Measurements from ENCODE around the gene NCAPD3. TPM values are rescaled to one million over a fixed set of nuclear protein-coding genes. Genes with fewer than 3 reads are reported as not detected.
"Not testable (repeated sequence)": the region's sequence is repeated elsewhere in the genome, so short reads cannot be mapped to it uniquely, and the experiment has no call there.

The NCAPD3 gene
- total RNA-seq, 1 donor from 2014 or later, result 12.7 TPM

- DNase-seq (ENCODE audit: low read depth in 2 of 2), result no peak
Measured at GRCh38 chr11:134228625-134229024, 4.9 kb upstream of the NCAPD3 start.

- no peak for DNase-seq (ENCODE audit: low read depth in 2 of 2)
Measured at GRCh38 chr11:134226806-134227325, 3.1 kb upstream of the NCAPD3 start.

GRCh38 chr11:134224710-134225664 lies 1.2 kb upstream of the NCAPD3 start:
- DNase-seq (ENCODE audit: low read depth in 2 of 2), result peak; percentile 25 to 68

GRCh38 chr11:134223121-134223520 lies 646 bp downstream of the NCAPD3 start:
- DNase-seq (ENCODE audit: low read depth in 2 of 2), result peak in 1 of 2 donors; percentile 4

GRCh38 chr11:134216816-134217215 lies 7.0 kb downstream of the NCAPD3 start:
- no peak for DNase-seq (ENCODE audit: low read depth in 2 of 2)

GRCh38 chr11:134215836-134216235 lies 7.9 kb downstream of the NCAPD3 start:
- DNase-seq (ENCODE audit: low read depth in 2 of 2), result no peak

- peak; percentile 42 to 54 for DNase-seq (ENCODE audit: low read depth in 2 of 2)
Measured at GRCh38 chr11:134207538-134208239, 16.1 kb downstream of the NCAPD3 start.

GRCh38 chr11:134206185-134206584 lies 17.6 kb downstream of the NCAPD3 start:
- no peak for DNase-seq (ENCODE audit: low read depth in 2 of 2)

- DNase-seq (ENCODE audit: low read depth in 2 of 2), result no peak
Measured at GRCh38 chr11:134205729-134206128, 18.0 kb downstream of the NCAPD3 start.

- DNase-seq (ENCODE audit: low read depth in 2 of 2), result no peak
Measured at GRCh38 chr11:134202661-134203060, 21.1 kb downstream of the NCAPD3 start.

GRCh38 chr11:134200688-134201087 lies 23.1 kb downstream of the NCAPD3 start:
- no peak for DNase-seq (ENCODE audit: low read depth in 2 of 2)

GRCh38 chr11:134199531-134199930 lies 24.2 kb downstream of the NCAPD3 start:
- DNase-seq (ENCODE audit: low read depth in 2 of 2), result no peak

GRCh38 chr11:134196756-134197155 lies 27.0 kb downstream of the NCAPD3 start:
- DNase-seq (ENCODE audit: low read depth in 2 of 2), result no peak

- not testable (repeated sequence) for DNase-seq (ENCODE audit: low read depth in 2 of 2)
Measured at GRCh38 chr11:134188092-134188491, 35.7 kb downstream of the NCAPD3 start.

GRCh38 chr11:134181707-134182106 lies 42.1 kb downstream of the NCAPD3 start:
- DNase-seq (ENCODE audit: low read depth in 2 of 2), result no peak

- no peak for DNase-seq (ENCODE audit: low read depth in 2 of 2)
Measured at GRCh38 chr11:134178032-134178674, 45.6 kb downstream of the NCAPD3 start.

GRCh38 chr11:134176284-134176683 lies 47.5 kb downstream of the NCAPD3 start:
- DNase-seq (ENCODE audit: low read depth in 2 of 2), result no peak

GRCh38 chr11:134173296-134173695 lies 50.5 kb downstream of the NCAPD3 start:
- DNase-seq (ENCODE audit: low read depth in 2 of 2), result no peak

- DNase-seq (ENCODE audit: low read depth in 2 of 2), result no peak
Measured at GRCh38 chr11:134171951-134172350, 51.8 kb downstream of the NCAPD3 start.

GRCh38 chr11:134170919-134171281 lies 52.9 kb downstream of the NCAPD3 start:
- no peak for DNase-seq (ENCODE audit: low read depth in 2 of 2)

- no peak for DNase-seq (ENCODE audit: low read depth in 2 of 2)
Measured at GRCh38 chr11:134170177-134170918, 53.4 kb downstream of the NCAPD3 start.

All from lung microvascular endothelial cell (primary cell).